Measurements from ENCODE around the gene ABCD2.
"Not testable (repeated sequence)": the region's sequence is repeated elsewhere in the genome, so short reads cannot be mapped to it uniquely, and the experiment has no call there.

The ABCD2 gene

DNA sequence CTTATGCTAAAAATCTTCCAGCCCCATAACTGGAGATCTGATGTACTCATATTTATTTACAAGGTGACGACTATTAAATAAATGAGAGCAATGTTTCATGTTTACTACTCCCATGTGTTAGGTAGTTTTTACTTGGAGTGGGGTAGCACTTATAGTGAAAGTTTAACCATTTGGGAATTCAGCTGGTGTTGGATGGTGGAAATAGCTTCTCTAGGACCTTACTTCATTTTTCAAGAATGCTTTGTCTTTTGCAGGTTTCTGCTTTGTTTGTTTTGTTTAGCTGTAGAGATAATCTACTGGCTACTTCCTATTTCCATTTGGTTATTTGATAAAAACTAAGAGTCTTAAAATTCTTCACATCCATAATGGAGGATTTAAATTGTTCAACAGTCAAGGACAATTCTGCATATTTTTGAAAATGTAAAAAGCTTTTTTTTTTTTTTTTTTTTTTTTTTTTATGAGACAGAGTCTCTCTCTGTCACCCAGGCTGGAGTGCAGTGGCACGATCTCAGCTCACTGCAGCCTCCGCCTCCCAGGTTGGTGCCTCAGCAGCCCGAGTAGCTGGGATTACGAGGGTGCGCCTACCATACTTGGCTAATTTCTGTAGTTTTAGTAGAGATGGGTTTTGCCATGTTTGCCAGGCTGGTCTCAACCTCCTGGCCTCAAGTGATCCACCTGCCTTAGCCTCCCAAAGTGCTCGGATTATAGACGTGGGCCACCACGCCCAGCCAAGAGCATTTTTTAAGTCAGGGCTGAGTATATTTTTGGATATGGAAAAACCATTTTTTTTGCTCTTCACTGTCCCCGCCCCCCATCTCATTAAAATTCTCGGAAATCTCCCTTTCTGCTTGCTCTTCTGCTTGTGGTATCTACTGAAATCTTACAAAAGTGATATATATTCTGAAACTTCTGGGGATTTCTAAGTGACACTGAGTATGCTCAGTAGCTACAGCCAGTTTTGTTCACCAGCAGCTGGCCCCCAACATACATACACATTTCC, 1.4 kb upstream of the ABCD2 start:
- H3K4me3 ChIP-seq (ENCODE audit: low read length), result peak overlapping the region; percentile 89
- no peak for TF ChIP-seq ZNF274 (IDR thresholded peaks at IDR 0.05; ENCODE audit: low read depth, low read length)

DNA sequence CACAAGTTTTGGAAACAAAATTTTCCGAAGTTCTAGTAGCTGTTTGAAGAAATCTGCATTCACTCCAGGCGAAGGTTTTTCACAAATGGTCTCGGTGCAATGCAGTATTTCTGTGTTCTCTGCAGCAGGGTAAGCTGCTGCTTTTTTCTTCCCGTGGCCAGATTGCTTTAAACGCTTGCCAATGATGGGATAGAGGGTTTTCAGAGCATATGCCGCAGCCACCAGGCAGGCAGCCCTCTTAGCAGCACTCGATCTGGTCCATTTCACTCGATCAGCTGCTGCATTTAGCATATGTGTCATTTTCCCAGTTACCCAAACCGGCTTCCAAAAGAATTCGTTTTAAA, 315 bp downstream of the ABCD2 start:
- no peak for TF ChIP-seq ZNF274 (IDR thresholded peaks at IDR 0.05; ENCODE audit: low read depth, low read length)

DNA sequence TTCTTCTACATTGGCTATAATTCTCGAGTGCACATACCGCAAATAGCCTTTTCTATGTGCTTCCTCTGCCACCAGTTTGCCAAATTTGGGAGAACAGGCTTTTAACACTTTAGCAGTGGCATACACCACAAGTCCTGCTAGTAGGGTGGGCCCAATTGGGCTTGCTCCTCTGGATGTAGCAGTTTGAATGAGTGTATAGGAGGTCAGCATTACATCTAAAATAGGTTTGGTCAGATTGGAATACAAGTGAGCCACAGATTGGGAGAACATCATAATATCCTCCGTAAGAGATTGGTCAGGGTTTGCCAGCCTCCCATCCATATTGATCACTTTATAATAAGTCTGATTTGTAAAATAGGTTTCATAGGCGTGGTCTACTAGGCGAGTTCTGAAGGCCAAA, 902 bp downstream of the ABCD2 start:
- TF ChIP-seq ZNF274 (IDR thresholded peaks at IDR 0.05; ENCODE audit: low read depth, low read length), result no peak
- peak overlapping the region; percentile 89 for H3K4me3 ChIP-seq (ENCODE audit: low read length)

More for the DNA sequence above, 315 bp downstream of the ABCD2 start:
- H3K4me3 ChIP-seq (ENCODE audit: low read length), result peak overlapping the region; percentile 89

GRCh38 chr12:39617887-39618286, 1.7 kb downstream of the ABCD2 start:
- no peak for TF ChIP-seq ZNF274 (IDR thresholded peaks at IDR 0.05; ENCODE audit: low read depth, low read length)
- H3K4me3 ChIP-seq (ENCODE audit: low read length), result peak overlapping the region; percentile 89; the same call in 1 of the 2 replicates

GRCh38 chr12:39616666-39617065, 2.9 kb downstream of the ABCD2 start:
- peak overlapping the region; percentile 76 for H3K4me3 ChIP-seq (ENCODE audit: low read length)
- TF ChIP-seq ZNF274 (IDR thresholded peaks at IDR 0.05; ENCODE audit: low read depth, low read length), result no peak

GRCh38 chr12:39616251-39616650, 3.4 kb downstream of the ABCD2 start:
- no peak for TF ChIP-seq ZNF274 (IDR thresholded peaks at IDR 0.05; ENCODE audit: low read depth, low read length)
- peak overlapping the region; percentile 76 for H3K4me3 ChIP-seq (ENCODE audit: low read length)

DNA sequence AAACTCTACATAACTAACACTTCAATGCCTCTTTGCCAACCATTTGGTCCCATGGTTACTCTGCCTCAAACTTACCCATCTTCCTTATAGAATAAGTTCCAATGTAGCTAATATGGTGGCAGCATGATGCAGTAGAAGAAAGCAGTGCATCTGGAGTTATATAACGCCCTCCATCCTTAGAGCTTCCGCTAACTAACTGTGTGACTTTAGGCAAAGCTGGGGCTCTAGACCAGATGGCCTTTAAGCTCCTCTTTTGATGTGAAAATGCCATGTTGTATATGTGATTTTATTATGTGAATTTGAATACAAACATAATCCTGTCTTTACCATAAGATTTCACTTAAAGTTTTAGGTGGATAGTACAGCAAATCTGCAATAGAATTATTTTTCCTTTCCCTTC, 6.1 kb downstream of the ABCD2 start:
- H3K4me3 ChIP-seq (ENCODE audit: low read length), result no peak overlapping the region; the same call in 1 of the 2 replicates
- no peak for TF ChIP-seq ZNF274 (IDR thresholded peaks at IDR 0.05; ENCODE audit: low read depth, low read length)

- no peak for TF ChIP-seq ZNF274 (IDR thresholded peaks at IDR 0.05; ENCODE audit: low read depth, low read length)
- no peak overlapping the region for H3K4me3 ChIP-seq (ENCODE audit: low read length)
Measured at GRCh38 chr12:39612250-39612649, 7.4 kb downstream of the ABCD2 start.

DNA sequence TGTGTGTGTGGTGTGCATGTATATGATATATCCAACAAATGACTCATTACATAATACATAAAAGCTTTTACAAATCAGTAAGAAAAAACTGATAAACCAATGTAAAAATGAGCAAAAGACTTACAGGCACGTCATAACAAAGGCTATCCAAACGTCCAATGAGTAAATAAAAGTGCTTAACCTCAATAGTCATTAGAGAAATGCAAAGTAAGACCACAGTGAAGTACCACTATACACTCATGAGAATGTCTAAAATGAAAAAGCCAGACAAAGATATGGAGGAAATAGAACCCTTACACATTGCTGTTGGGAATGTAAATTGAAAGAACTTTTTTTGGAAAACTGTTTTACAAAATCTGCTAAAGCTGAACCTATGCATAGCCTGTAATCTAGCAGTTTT, 7.8 kb downstream of the ABCD2 start:
- no peak for TF ChIP-seq ZNF274 (IDR thresholded peaks at IDR 0.05; ENCODE audit: low read depth, low read length)
- no peak overlapping the region for H3K4me3 ChIP-seq (ENCODE audit: low read length)

DNA sequence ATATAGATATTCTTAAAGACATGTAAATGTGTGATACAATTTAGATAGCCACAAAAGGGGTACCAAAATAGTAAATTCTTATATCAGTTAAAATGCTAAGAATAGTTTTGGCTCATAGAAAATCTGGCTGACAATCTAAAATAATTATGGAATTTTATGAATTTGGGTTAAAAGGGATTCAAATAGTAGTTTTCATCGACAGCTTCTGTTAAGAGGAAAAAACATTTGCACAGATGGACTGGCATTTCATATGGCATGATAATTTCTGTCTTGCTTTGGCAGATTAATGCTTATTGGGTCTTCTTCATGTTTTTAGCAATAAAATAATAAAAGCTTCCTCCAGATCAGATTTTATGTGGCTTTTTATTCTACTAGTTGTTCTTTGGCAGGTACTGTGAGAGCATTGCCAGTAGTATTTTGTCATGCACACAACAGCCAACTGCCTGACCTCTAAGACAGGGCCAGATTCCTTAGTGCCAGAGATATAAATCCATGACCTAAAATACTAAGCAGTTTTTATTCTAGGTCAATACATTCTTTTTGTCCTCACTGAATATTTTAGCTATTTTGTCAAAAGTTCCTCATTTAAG, 9.1 kb downstream of the ABCD2 start:
- H3K4me3 ChIP-seq (ENCODE audit: low read length), result no peak overlapping the region
- no peak for TF ChIP-seq ZNF274 (IDR thresholded peaks at IDR 0.05; ENCODE audit: low read depth, low read length)

DNA sequence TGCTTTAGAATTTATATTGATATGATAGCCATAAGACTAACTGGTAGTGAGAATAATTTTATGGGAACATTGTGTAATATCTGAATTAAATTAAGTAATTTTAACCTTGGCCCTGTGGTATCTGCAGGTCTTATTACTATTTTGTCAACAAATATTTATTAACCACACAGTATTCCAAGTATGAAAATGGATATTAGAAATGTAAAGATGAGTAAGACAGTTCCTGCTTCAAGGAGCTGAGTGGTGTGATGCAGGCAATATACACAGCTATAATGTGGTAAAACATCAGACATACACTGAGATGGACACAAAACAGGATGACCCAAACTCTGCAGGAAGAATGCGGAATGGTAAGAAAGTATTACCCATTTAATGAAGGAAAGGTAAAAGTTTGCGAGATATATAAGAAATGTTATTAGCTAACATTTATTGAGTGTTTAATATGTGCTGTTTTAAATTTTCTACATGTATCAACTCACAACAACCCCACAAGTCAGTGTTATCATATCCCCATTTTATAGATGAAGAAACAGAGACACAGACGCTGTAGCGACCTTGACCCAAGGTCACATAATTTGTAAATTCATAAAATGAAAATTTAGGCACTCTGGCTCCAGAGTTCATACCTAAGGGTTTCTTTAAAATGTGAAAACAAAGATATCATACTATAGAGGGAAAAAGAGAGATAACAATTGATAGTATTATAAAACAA, 12.7 kb downstream of the ABCD2 start:
- no peak overlapping the region for H3K4me3 ChIP-seq (ENCODE audit: low read length)
- TF ChIP-seq ZNF274 (IDR thresholded peaks at IDR 0.05; ENCODE audit: low read depth, low read length), result no peak

GRCh38 chr12:39605996-39606395, 13.6 kb downstream of the ABCD2 start:
- no peak overlapping the region for H3K4me3 ChIP-seq (ENCODE audit: low read length)
- TF ChIP-seq ZNF274 (IDR thresholded peaks at IDR 0.05; ENCODE audit: low read depth, low read length), result no peak

DNA sequence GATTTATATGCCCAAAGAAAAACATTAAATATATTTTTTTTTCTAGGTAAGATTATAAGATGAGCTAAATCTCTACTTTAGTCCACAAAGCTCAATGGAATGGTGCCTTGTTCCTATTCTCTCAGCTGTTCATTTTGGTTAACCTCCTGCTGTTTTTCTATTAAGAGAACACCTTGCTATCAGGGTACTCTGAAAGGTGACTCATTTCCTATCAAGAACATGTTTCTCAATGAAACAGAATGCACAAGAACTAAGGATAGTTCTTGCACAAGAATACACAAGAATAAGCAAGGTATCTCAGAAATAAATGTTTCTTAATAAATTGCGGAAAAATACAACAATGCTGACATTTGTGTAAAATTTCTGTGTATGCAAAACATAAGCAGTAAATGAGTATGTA, 14.1 kb downstream of the ABCD2 start:
- TF ChIP-seq ZNF274 (IDR thresholded peaks at IDR 0.05; ENCODE audit: low read depth, low read length), result no peak
- no peak overlapping the region for H3K4me3 ChIP-seq (ENCODE audit: low read length)

GRCh38 chr12:39603065-39603464, 16.5 kb downstream of the ABCD2 start:
- TF ChIP-seq ZNF274 (IDR thresholded peaks at IDR 0.05; ENCODE audit: low read depth, low read length), result no peak
- no peak overlapping the region for H3K4me3 ChIP-seq (ENCODE audit: low read length)

DNA sequence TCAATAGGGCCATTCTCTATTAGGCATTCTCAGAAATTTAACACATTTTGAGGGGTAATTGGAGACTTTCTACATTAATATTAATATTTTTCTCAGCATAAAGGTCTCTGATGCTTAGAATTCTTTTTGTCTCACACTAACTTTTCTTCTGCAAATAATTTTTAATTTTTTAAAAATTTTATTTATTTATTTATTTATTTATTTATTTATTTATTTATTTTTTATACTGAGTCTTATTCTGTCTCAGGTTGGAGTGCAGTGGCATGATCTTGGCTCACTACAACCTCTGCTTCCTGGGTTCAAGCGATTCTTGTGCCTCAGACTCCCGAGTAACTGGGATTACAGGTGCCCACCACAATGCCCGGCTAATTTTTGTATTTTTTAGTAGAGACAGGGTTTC, 17.7 kb downstream of the ABCD2 start:
- H3K4me3 ChIP-seq (ENCODE audit: low read length), result not testable (repeated sequence)
